Measurements from ENCODE around the gene IQCH. TPM values are rescaled to one million over a fixed set of nuclear protein-coding genes. Genes with fewer than 3 reads are reported as not detected.
A peak's percentile ranks its signal among the peaks of the same experiment; 100 is the strongest.
"Not testable (repeated sequence)": the region's sequence is repeated elsewhere in the genome, so short reads cannot be mapped to it uniquely, and the experiment has no call there.

The IQCH gene
- total and polyA plus RNA-seq, 8 donors = 0.49 to 1.6 (median 1.2) TPM

DNA sequence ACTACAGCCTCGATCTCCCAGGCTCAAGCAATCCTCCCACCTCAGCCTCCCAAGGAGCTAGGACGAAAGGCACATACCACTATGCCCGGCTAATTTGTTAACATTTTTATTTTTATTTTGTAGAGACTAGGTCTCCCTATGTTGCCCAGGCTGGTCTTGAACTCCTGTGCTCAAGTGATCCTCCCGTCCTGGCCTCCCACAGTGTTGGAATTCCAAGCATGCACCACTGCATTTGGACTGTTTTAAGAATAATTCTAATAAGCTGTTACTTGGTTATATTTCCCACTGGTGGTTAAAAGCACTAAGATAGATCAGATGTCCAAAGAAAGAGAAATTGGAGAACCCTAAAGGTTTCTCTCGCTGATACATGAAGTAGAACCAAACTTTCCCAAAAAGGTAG, 3.3 kb upstream of the IQCH start:
- no peak overlapping the region for H3K27ac ChIP-seq
- H3K9me3 ChIP-seq = no peaks in the 10 kb centered on the region
- no peak for DNase-seq
- no peak for ATAC-seq
- no peak overlapping the region for H3K4me3 ChIP-seq
- TF ChIP-seq, protein P1, sequence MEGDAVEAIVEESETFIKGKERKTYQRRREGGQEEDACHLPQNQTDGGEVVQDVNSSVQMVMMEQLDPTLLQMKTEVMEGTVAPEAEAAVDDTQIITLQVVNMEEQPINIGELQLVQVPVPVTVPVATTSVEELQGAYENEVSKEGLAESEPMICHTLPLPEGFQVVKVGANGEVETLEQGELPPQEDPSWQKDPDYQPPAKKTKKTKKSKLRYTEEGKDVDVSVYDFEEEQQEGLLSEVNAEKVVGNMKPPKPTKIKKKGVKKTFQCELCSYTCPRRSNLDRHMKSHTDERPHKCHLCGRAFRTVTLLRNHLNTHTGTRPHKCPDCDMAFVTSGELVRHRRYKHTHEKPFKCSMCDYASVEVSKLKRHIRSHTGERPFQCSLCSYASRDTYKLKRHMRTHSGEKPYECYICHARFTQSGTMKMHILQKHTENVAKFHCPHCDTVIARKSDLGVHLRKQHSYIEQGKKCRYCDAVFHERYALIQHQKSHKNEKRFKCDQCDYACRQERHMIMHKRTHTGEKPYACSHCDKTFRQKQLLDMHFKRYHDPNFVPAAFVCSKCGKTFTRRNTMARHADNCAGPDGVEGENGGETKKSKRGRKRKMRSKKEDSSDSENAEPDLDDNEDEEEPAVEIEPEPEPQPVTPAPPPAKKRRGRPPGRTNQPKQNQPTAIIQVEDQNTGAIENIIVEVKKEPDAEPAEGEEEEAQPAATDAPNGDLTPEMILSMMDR (IDR thresholded peaks at IDR 0.05) = no peak
- no peaks in the 10 kb centered on the region for H3K27me3 ChIP-seq
- no peak for FAIRE-seq
- intact Hi-C loops (cut with DNase I) = no loop called here
- peaks cover 0 to 14% (median 5%) of the 10 kb centered on the region in 3 donors for H3K4me1 ChIP-seq
- WGBS, 2 donors = 89 to 95% methylated on average over 5 of the region's 5 CpGs
- H3K36me3 ChIP-seq = no peaks in the 10 kb centered on the region

DNA sequence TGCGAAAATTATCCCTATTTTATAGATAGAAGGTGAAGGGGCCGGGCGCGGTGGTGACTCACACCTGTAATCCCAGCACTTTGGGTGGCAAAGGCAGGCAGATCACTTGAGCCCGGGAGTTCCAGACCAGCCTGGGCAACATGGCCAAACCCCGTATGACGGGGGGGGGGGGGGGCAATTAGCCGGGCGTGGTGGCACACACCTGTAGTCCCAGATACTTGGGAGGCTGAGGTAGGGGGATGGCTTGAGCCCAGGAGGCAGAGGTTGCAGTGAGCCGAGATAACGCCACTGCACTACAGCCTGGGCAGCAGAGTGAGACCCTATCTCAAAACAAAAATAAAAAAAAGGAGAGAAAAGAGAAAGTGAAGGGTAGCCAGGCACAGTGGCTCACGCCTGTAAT, 1.5 kb upstream of the IQCH start:
- no peak for DNase-seq

DNA sequence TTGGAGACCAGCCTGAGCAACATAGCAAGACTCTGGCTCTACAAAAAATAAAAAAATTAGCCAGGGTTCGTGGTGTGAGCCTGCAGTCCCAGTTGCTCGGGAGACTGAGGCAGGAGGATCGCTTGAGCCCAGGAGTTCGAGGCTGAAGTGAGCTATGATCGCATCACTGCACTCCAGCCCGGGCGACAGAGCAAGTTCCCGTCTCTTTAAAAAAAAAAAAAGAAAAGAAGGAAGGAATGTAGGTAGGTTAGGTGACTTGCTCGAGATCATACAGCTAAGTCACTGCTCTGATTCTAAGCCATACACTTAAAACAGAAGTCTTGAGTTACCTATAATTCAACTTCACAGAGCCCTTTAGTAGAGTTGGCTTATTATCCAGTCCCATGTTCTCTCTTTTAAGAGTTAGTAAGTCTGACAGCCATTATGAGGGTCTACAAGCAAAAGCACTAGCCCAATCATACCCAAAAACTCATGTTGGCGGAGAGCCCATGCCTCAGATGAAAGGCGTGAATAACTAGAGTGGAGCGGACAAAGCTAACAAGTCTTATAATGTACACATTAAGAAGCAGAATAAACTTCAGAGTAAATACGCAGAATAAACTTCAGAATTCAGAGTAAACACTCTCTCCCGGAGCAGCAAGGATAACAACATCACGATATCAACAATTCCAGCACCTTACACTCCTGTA, 893 bp upstream of the IQCH start:
- ATAC-seq = peak in 2 of 4 donors; percentile 2 to 3
- no peak for FAIRE-seq

More for the DNA sequence above, 1.5 kb upstream of the IQCH start:
- no peaks in the 10 kb centered on the region for H3K27me3 ChIP-seq
- peak overlapping the region in 3 of 4 donors; percentile 49 to 85 (median 84) for H3K4me3 ChIP-seq
- H3K4me1 ChIP-seq = peaks cover 0 to 14% (median 5%) of the 10 kb centered on the region in 3 donors
- H3K36me3 ChIP-seq = no peaks in the 10 kb centered on the region
- TF ChIP-seq, protein P1 (IDR thresholded peaks at IDR 0.05) = no peak
- FAIRE-seq = no peak
- no peak overlapping the region for H3K27ac ChIP-seq
- no peaks in the 10 kb centered on the region for H3K9me3 ChIP-seq
- no peak for ATAC-seq
- 73 to 86% methylated on average over 11 to 12 of the region's 12 CpGs for WGBS, 2 donors
- intact Hi-C loops (cut with DNase I) = no loop called here

GRCh38 chr15:67256051-67256450, 1.5 kb downstream of the IQCH start:
- intact Hi-C loops (cut with DNase I) = no loop called here
- ATAC-seq (no peak), DNase-seq (no peak), FAIRE-seq (no peak)
- Histone ChIP-seq H3K9me3 (no peaks in the 10 kb centered on the region), H3K4me1 (peaks cover 5 to 27% (median 8%) of the 10 kb centered on the region in 3 donors), H3K36me3 (no peaks in the 10 kb centered on the region), H3K27ac (no peak overlapping the region), H3K27me3 (no peaks in the 10 kb centered on the region), H3K4me3 (no peak overlapping the region)
- 72 to 75% methylated on average over 3 of the region's 3 CpGs for WGBS, 2 donors
- TF ChIP-seq, protein P1 (IDR thresholded peaks at IDR 0.05) = no peak

More for the DNA sequence above, 893 bp upstream of the IQCH start:
- no peak for DNase-seq
- no peaks in the 10 kb centered on the region for H3K36me3 ChIP-seq
- WGBS, 2 donors = 12 to 18% methylated on average over 15 of the region's 15 CpGs
- peaks cover 0 to 14% (median 5%) of the 10 kb centered on the region in 3 donors for H3K4me1 ChIP-seq
- peak overlapping the region; percentile 49 to 99 (median 84) for H3K4me3 ChIP-seq
- TF ChIP-seq, protein P1 (IDR thresholded peaks at IDR 0.05) = no peak
- no peaks in the 10 kb centered on the region for H3K27me3 ChIP-seq
- intact Hi-C loops (cut with DNase I) = no loop called here
- H3K27ac ChIP-seq = peak overlapping the region; percentile 74 to 82 (median 76)
- no peaks in the 10 kb centered on the region for H3K9me3 ChIP-seq

- WGBS, 2 donors = 98 to 100% methylated on average over 3 of the region's 3 CpGs
- H3K27me3 ChIP-seq; H3K36me3 ChIP-seq; H3K4me3 ChIP-seq; H3K9me3 ChIP-seq; ATAC-seq; DNase-seq; intact Hi-C loops (cut with DNase I); H3K27ac ChIP-seq; FAIRE-seq: not testable (repeated sequence)
- peaks cover 0 to 14% (median 8%) of the 10 kb centered on the region in 3 donors for H3K4me1 ChIP-seq
Measured at GRCh38 chr15:67258412-67258811, 3.8 kb downstream of the IQCH start.

Data from pancreas (tissue), 10 donors.